ENCODE data around the gene NFATC2. TPM values are rescaled to one million over a fixed set of nuclear protein-coding genes. Genes with fewer than 3 reads are reported as not detected.

Gene NFATC2
- total and polyA plus RNA-seq, 2 of the 8 experiments (the other 6 are each of a cell fraction or from before 2014, with no cell fraction given) = 0.27 to 0.91 TPM

DNA sequence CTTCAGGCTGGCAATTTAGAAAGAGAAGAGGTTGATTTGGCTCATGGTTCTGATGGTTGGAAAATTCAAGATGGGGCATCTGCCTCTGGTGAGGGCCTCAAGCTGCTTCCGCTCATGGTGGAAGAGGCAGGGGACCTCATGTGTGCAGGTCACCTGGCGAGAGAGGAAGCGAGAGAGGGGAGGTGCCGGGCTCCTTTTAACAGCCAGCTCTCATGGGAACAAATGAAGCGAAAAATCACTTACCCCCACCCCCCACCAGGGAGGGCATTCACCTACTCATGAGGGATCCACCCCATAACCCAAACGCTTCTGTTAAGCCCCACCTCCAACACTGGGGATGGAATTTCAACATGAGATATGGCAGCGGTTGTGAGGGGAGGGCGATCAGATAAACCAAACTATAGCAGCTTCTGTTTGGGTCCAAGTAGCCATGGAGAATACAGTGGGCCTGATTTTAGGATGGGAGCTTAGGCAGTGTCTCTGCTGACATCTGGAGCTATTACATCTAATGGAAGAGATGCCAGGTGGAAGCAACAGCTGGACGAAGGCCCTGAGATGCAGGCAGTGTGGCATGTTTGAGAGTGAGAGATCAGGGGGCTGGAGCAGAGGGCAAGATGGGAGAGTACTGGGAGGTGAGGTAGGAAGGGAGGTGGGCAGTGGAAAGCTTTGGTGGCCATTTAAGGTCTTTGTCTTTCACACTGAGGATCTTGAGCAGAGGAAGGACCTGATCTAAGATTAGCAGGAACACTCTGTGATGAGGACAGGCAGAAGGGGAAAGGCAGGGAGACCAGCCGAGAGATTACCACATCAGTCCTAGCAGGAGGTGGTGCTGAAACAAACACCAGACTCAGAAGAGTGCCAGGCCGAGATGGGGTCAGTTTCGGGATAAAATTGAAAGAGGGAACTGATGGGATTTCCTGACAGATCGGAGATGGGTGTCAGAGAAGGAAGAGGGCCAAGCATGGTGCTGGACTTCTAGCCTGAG is 161.8 kb downstream of the NFATC2 start:
- H2AK5ac ChIP-seq (ENCODE audit: low read depth, low read length) = no peak overlapping the region
- WGBS, 2 experiments (ENCODE audit: extremely low coverage in 1 of 2, insufficient coverage in 1 of 2, insufficient read length in 1 of 2, insufficient replicate concordance in 2 of 2, low coverage in 1 of 2, low lambda C conversion rate in 2 of 2, missing lambda C conversion rate in 1 of 2) = 87% methylated on average over 12 of the region's 13 CpGs; no CpG with 5 or more reads in 1 of the 2 experiments
- POLR2A ChIA-PET (ENCODE audit: partially characterized antibody) = no interaction called here
- no peaks in the 10 kb centered on the region for H3K79me1 ChIP-seq (ENCODE audit: low read depth, low read length)
- no peak overlapping the region for H2BK12ac ChIP-seq (ENCODE audit: low read depth, low read length)
- H3K18ac ChIP-seq (ENCODE audit: extremely low read depth, low read length) = no peak overlapping the region
- H3K27me3 ChIP-seq (replicated peaks in 1 of 4; ENCODE audit: control insufficient read depth in 3 of 4, extremely low read depth in 1 of 4, insufficient read depth in 3 of 4, low read length in 3 of 4) = no peaks in the 10 kb centered on the region
- no peak overlapping the region for H3K4me2 ChIP-seq (ENCODE audit: insufficient read depth in 1 of 2, low read depth in 2 of 2, low read length in 2 of 2)
- H3K9ac ChIP-seq (replicated peaks in 1 of 4; ENCODE audit: extremely low read depth in 1 of 4, low read depth in 3 of 4, low read length in 3 of 4) = no peak overlapping the region
- no peak overlapping the region for H2BK120ac ChIP-seq (replicated peaks; ENCODE audit: low read depth, low read length)
- no peaks in the 10 kb centered on the region for H3K4me1 ChIP-seq (replicated peaks in 1 of 4; ENCODE audit: control insufficient read depth in 3 of 4, insufficient read depth in 4 of 4, low read length in 3 of 4)
- CTCF ChIA-PET (ENCODE audit: partially characterized antibody) = interaction anchor here (1.0 to 3.8 kb wide), 12 partner anchors 9 to 812 kb away, joined by 3 to 18 read pairs (median 4); no protein-coding TSS in a partner anchor
- no peak overlapping the region for H3K56ac ChIP-seq (replicated peaks; ENCODE audit: insufficient read length, low read depth, low read length)
- no peaks in the 10 kb centered on the region for H3K36me3 ChIP-seq (ENCODE audit: control insufficient read depth in 2 of 4, insufficient read depth in 4 of 4, low read length in 3 of 4)
- no peak overlapping the region; the same call in 1 of the 2 replicates for H2BK15ac ChIP-seq (ENCODE audit: low read length)
- no peak overlapping the region for H4K91ac ChIP-seq (replicated peaks; ENCODE audit: insufficient read length, low read length)
- H2BK5ac ChIP-seq (ENCODE audit: low read depth, low read length) = no peak overlapping the region
- H2BK20ac ChIP-seq (ENCODE audit: low read length) = no peak overlapping the region
- TF ChIP-seq NANOG (IDR thresholded peaks at IDR 0.05; ENCODE audit: insufficient read depth, low read depth, low read length, poor library complexity, severe bottlenecking) = no peak
- TF ChIP-seq GABPA (IDR thresholded peaks at IDR 0.05; ENCODE audit: borderline replicate concordance, insufficient read depth, low read length) = no peak
- no peak for TF ChIP-seq ZNF274 (IDR thresholded peaks at IDR 0.05; ENCODE audit: borderline replicate concordance, extremely low read depth, low read length)
- TF ChIP-seq SIN3A (conservative IDR thresholded peaks at IDR 0.05 in 1 of 2, IDR thresholded peaks at IDR 0.05 in 1 of 2; ENCODE audit: low read depth in 1 of 2, low read length in 2 of 2) = no peak
- TF ChIP-seq SUZ12 (IDR thresholded peaks at IDR 0.05; ENCODE audit: low read length) = no peak
- TF ChIP-seq NRF1 (IDR thresholded peaks at IDR 0.05; ENCODE audit: low read depth, low read length) = no peak
- TF ChIP-seq TBP (IDR thresholded peaks at IDR 0.05; ENCODE audit: low read depth, low read length) = no peak
- no peak for TF ChIP-seq MAFK (IDR thresholded peaks at IDR 0.05; ENCODE audit: low read depth, low read length)
- no peak for TF ChIP-seq RAD21 (IDR thresholded peaks at IDR 0.05 in 1 of 2, conservative IDR thresholded peaks at IDR 0.05 in 1 of 2; ENCODE audit: low read depth in 2 of 2, low read length in 2 of 2)
- H3K79me2 ChIP-seq (ENCODE audit: control insufficient read depth in 1 of 2, insufficient read depth in 2 of 2, low read length in 2 of 2) = no peaks in the 10 kb centered on the region
- H4K20me1 ChIP-seq (replicated peaks in 1 of 2; ENCODE audit: control insufficient read depth in 1 of 2, insufficient read depth in 2 of 2, low read length in 2 of 2) = no peaks in the 10 kb centered on the region
- no peak overlapping the region for H2AFZ ChIP-seq (ENCODE audit: low read length)
- no peak overlapping the region for H4K8ac ChIP-seq (ENCODE audit: extremely low read depth, insufficient read depth, low read length)
- no peak overlapping the region for H3K14ac ChIP-seq (ENCODE audit: insufficient read length)
- H3K27ac ChIP-seq (ENCODE audit: low read depth, low read length) = no peak overlapping the region
- H3K23me2 ChIP-seq (ENCODE audit: low read depth, low read length) = no peaks in the 10 kb centered on the region
- H3K4me3 ChIP-seq (ENCODE audit: extremely low read depth in 1 of 4, insufficient read depth in 2 of 4, low read depth in 3 of 4, low read length in 4 of 4) = no peak overlapping the region
- FAIRE-seq (no peak), DNase-seq (ENCODE audit: low read depth in 1 of 2, low spot score in 2 of 2) (no peak)
- H3K4ac ChIP-seq (replicated peaks; ENCODE audit: insufficient read length, low read depth, low read length) = no peak overlapping the region
- H3K9me3 ChIP-seq (ENCODE audit: insufficient read depth in 2 of 2, low read depth in 1 of 2, low read length in 1 of 2) = no peaks in the 10 kb centered on the region
- H4K5ac ChIP-seq (ENCODE audit: insufficient read length, low read depth, low read length) = no peak overlapping the region
- no peak overlapping the region for H3K23ac ChIP-seq (ENCODE audit: insufficient read length)
